ENCODE measurements around the gene IRGC. TPM values are rescaled to one million over a fixed set of nuclear protein-coding genes. Genes with fewer than 3 reads are reported as not detected.

IRGC gene
- total RNA-seq, 4 donors from 2014 or later = not detected

DNA sequence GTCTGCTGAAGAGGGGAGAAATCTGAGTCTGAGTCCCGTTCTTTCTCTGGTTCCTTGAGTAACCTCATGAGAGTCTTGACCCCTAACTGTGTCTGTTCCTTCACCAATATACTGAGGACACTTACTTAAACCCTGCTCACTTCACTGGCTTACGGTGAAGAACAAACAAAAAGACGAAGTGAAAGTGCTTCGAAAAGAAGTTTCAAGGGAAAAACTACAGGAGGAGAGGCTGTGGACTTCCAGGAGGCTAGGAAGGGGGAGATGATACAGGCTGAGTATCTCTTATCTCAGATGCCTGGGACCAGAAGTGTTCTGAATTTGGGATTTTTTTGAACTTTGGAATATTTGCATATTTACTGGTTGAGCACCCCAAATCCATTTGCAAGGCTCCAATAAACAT is 32.8 kb downstream of the IRGC start:
- Histone ChIP-seq H3K27ac (no peak overlapping the region), H3K36me3 (peaks cover 71% of the 10 kb centered on the region), H3K27me3 (no peaks in the 10 kb centered on the region), H3K9me3 (no peaks in the 10 kb centered on the region), H3K4me1 (peaks cover 27% of the 10 kb centered on the region), H3K4me3 (no peak overlapping the region)
- no peak for DNase-seq (ENCODE audit: low spot score in 2 of 2)
- WGBS = 85% methylated on average over 4 of the region's 4 CpGs
- TF ChIP-seq EP300 (IDR thresholded peaks at IDR 0.05) (no peak), POLR2AphosphoS5 (IDR thresholded peaks at IDR 0.05) (no peak), POLR2A (IDR thresholded peaks at IDR 0.05) (no peak)
- TF ChIP-seq, protein P1, sequence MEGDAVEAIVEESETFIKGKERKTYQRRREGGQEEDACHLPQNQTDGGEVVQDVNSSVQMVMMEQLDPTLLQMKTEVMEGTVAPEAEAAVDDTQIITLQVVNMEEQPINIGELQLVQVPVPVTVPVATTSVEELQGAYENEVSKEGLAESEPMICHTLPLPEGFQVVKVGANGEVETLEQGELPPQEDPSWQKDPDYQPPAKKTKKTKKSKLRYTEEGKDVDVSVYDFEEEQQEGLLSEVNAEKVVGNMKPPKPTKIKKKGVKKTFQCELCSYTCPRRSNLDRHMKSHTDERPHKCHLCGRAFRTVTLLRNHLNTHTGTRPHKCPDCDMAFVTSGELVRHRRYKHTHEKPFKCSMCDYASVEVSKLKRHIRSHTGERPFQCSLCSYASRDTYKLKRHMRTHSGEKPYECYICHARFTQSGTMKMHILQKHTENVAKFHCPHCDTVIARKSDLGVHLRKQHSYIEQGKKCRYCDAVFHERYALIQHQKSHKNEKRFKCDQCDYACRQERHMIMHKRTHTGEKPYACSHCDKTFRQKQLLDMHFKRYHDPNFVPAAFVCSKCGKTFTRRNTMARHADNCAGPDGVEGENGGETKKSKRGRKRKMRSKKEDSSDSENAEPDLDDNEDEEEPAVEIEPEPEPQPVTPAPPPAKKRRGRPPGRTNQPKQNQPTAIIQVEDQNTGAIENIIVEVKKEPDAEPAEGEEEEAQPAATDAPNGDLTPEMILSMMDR (IDR thresholded peaks at IDR 0.05) = no peak

DNA sequence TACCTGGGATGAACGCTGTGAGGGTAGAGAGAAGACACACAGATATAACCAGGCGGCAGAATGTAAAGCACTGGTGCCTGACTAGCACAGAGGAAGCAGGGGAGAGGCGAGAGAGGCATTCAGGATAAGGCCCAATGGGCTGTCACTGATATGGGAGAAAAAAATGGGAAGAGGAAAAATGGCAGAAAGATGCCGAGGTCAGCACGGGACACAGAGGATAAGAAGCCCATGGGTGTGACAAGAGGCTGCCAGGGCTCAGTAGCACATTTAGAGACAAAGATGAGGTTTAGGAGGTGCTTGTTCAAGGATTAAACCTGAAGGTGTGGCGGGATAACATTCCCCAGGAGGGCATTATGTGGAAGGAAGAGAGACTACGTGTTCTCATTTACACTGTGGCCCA is 33.3 kb downstream of the IRGC start:
- no peak overlapping the region for H3K4me3 ChIP-seq
- no peak for DNase-seq (ENCODE audit: low spot score in 2 of 2)
- H3K27me3 ChIP-seq = no peaks in the 10 kb centered on the region
- H3K36me3 ChIP-seq = peaks cover 66% of the 10 kb centered on the region
- no peak for TF ChIP-seq POLR2A (IDR thresholded peaks at IDR 0.05)
- TF ChIP-seq EP300 (IDR thresholded peaks at IDR 0.05) = no peak
- no peak for TF ChIP-seq POLR2AphosphoS5 (IDR thresholded peaks at IDR 0.05)
- TF ChIP-seq, protein P1 (IDR thresholded peaks at IDR 0.05) = no peak
- no peak overlapping the region for H3K27ac ChIP-seq
- 91% methylated on average over 7 of the region's 7 CpGs for WGBS
- H3K9me3 ChIP-seq = no peaks in the 10 kb centered on the region
- H3K4me1 ChIP-seq = peaks cover 32% of the 10 kb centered on the region

GRCh38 chr19:43749898-43750297 is 34.0 kb downstream of the IRGC start:
- DNase-seq (ENCODE audit: low spot score in 2 of 2) = no peak
- 97% methylated on average over 1 of the region's 1 CpG for WGBS
- Histone ChIP-seq H3K27ac (no peak overlapping the region), H3K4me3 (no peak overlapping the region), H3K4me1 (peaks cover 30% of the 10 kb centered on the region), H3K9me3 (no peaks in the 10 kb centered on the region), H3K36me3 (peaks cover 59% of the 10 kb centered on the region), H3K27me3 (no peaks in the 10 kb centered on the region)
- no peak for TF ChIP-seq POLR2AphosphoS5 (IDR thresholded peaks at IDR 0.05)
- TF ChIP-seq EP300 (IDR thresholded peaks at IDR 0.05) = no peak
- TF ChIP-seq, protein P1 (IDR thresholded peaks at IDR 0.05) = no peak
- TF ChIP-seq POLR2A (IDR thresholded peaks at IDR 0.05) = no peak

- Histone ChIP-seq H3K36me3 (peaks cover 46% of the 10 kb centered on the region), H3K27me3 (no peaks in the 10 kb centered on the region), H3K27ac (no peak overlapping the region), H3K4me1 (peaks cover 44% of the 10 kb centered on the region), H3K4me3 (no peak overlapping the region), H3K9me3 (no peaks in the 10 kb centered on the region)
- DNase-seq (ENCODE audit: low spot score in 2 of 2) = no peak
- WGBS = 91% methylated on average over 4 of the region's 4 CpGs
- no peak for TF ChIP-seq POLR2A (IDR thresholded peaks at IDR 0.05)
- TF ChIP-seq, protein P1 (IDR thresholded peaks at IDR 0.05) = no peak
- no peak for TF ChIP-seq EP300 (IDR thresholded peaks at IDR 0.05)
- TF ChIP-seq POLR2AphosphoS5 (IDR thresholded peaks at IDR 0.05) = no peak
Observed at GRCh38 chr19:43751466-43752220, 35.8 kb downstream of the IRGC start.

- H3K9me3 ChIP-seq = no peaks in the 10 kb centered on the region
- peaks cover 39% of the 10 kb centered on the region for H3K36me3 ChIP-seq
- TF ChIP-seq, protein P1 (IDR thresholded peaks at IDR 0.05) = no peak
- no peak for TF ChIP-seq POLR2A (IDR thresholded peaks at IDR 0.05)
- no peak for TF ChIP-seq POLR2AphosphoS5 (IDR thresholded peaks at IDR 0.05)
- TF ChIP-seq EP300 (IDR thresholded peaks at IDR 0.05) = no peak
- no peak for DNase-seq (ENCODE audit: low spot score in 2 of 2)
- H3K27me3 ChIP-seq = no peaks in the 10 kb centered on the region
- no peak overlapping the region for H3K4me3 ChIP-seq
- H3K4me1 ChIP-seq = peaks cover 51% of the 10 kb centered on the region
- H3K27ac ChIP-seq = no peak overlapping the region
- WGBS = 81% methylated on average over 6 of the region's 6 CpGs
Observed at GRCh38 chr19:43752287-43752875, 36.5 kb downstream of the IRGC start.

All from suprapubic skin (tissue), 4 donors.